ENCODE results near the gene NPL.

The NPL gene

DNA sequence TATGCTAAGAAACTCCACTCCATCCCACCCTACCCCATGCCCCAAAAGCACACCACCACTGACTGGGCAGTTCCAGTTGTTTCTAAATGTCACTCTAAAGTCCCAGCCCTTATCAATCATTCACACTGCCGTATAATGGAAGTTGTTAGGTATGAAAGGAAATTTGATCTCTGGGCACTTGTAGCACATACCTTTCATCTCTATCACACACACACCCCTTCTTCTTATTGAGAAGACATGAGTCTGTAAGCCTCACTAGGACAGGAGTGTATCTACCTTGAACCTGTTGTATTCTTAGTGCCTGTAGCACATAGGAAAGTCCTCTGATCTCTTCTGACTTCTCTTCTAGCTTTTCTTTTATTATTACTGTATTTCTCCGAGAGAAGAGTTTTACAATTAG, 27.3 kb downstream of the NPL start:
- H3K4me3 ChIP-seq (ENCODE audit: low read length, poor library complexity, severe bottlenecking), result no peak overlapping the region
- H3K9ac ChIP-seq (ENCODE audit: low read depth, low read length, poor library complexity, severe bottlenecking), result no peak overlapping the region
- H2AFZ ChIP-seq (ENCODE audit: low read length), result no peak overlapping the region
- TF ChIP-seq CTCF (conservative IDR thresholded peaks at IDR 0.05; ENCODE audit: low read length) (no peak), EZH2phosphoT487 (IDR thresholded peaks at IDR 0.05; ENCODE audit: borderline replicate concordance) (no peak)
- H3K4me2 ChIP-seq (ENCODE audit: low read depth, low read length, poor library complexity, severe bottlenecking), result no peak overlapping the region
- no peaks in the 10 kb centered on the region for H3K79me2 ChIP-seq (ENCODE audit: insufficient read depth, low read length)
- no peaks in the 10 kb centered on the region for H3K36me3 ChIP-seq (ENCODE audit: insufficient read depth, low read length)
- H3K4me1 ChIP-seq (ENCODE audit: insufficient read depth, low read length, poor library complexity, severe bottlenecking), result no peaks in the 10 kb centered on the region
- H3F3A ChIP-seq (ENCODE audit: low read depth), result no peaks in the 10 kb centered on the region
- no peaks in the 10 kb centered on the region for H3K27me3 ChIP-seq (ENCODE audit: insufficient read depth, low read length, poor library complexity, severe bottlenecking)
- no peaks in the 10 kb centered on the region for H4K20me1 ChIP-seq (ENCODE audit: insufficient read depth, low read length, poor library complexity, severe bottlenecking)
- no peaks in the 10 kb centered on the region for H3K9me3 ChIP-seq (ENCODE audit: insufficient read depth, low read depth, low read length)
- no peaks in the 10 kb centered on the region for H3K9me2 ChIP-seq (replicated peaks; ENCODE audit: low read depth, low read length)

DNA sequence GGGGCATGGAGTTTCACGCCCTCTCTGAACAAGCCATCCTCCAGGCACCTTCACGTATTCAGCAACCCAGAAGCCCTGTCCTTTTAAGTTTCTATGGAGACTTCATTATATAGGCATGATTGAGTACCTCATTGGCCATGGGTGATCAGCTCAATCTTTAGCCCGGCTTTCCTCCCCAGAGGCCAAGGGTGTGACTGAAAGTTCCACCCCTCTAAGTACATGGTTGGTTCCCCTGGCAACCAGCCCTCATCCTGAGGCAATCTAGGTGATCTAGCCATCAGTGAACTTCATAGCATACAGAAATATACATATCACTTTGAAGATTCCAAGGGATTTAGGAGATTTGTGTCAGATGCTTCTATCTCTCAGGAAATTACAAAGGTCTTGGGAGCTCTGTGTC, 28.2 kb downstream of the NPL start:
- no peaks in the 10 kb centered on the region for H4K20me1 ChIP-seq (ENCODE audit: insufficient read depth, low read length, poor library complexity, severe bottlenecking)
- H2AFZ ChIP-seq (ENCODE audit: low read length), result no peak overlapping the region
- H3K4me2 ChIP-seq (ENCODE audit: low read depth, low read length, poor library complexity, severe bottlenecking), result no peak overlapping the region
- H3K79me2 ChIP-seq (ENCODE audit: insufficient read depth, low read length), result no peaks in the 10 kb centered on the region
- no peak for TF ChIP-seq CTCF (conservative IDR thresholded peaks at IDR 0.05; ENCODE audit: low read length)
- no peak for TF ChIP-seq EZH2phosphoT487 (IDR thresholded peaks at IDR 0.05; ENCODE audit: borderline replicate concordance)
- H3K4me3 ChIP-seq (ENCODE audit: low read length, poor library complexity, severe bottlenecking), result no peak overlapping the region
- H3F3A ChIP-seq (ENCODE audit: low read depth), result no peaks in the 10 kb centered on the region
- H3K27me3 ChIP-seq (ENCODE audit: insufficient read depth, low read length, poor library complexity, severe bottlenecking), result no peaks in the 10 kb centered on the region
- H3K4me1 ChIP-seq (ENCODE audit: insufficient read depth, low read length, poor library complexity, severe bottlenecking), result no peaks in the 10 kb centered on the region
- H3K9me3 ChIP-seq (ENCODE audit: insufficient read depth, low read depth, low read length), result no peaks in the 10 kb centered on the region
- H3K9me2 ChIP-seq (replicated peaks; ENCODE audit: low read depth, low read length), result no peaks in the 10 kb centered on the region
- H3K36me3 ChIP-seq (ENCODE audit: insufficient read depth, low read length), result no peaks in the 10 kb centered on the region
- H3K9ac ChIP-seq (ENCODE audit: low read depth, low read length, poor library complexity, severe bottlenecking), result no peak overlapping the region

- Histone ChIP-seq H3K79me2 (ENCODE audit: insufficient read depth, low read length) (no peaks in the 10 kb centered on the region), H3K9me2 (replicated peaks; ENCODE audit: low read depth, low read length) (no peaks in the 10 kb centered on the region), H3K36me3 (ENCODE audit: insufficient read depth, low read length) (no peaks in the 10 kb centered on the region), H3K4me3 (ENCODE audit: low read length, poor library complexity, severe bottlenecking) (no peak overlapping the region), H3K9me3 (ENCODE audit: insufficient read depth, low read depth, low read length) (no peaks in the 10 kb centered on the region), H3K27me3 (ENCODE audit: insufficient read depth, low read length, poor library complexity, severe bottlenecking) (no peaks in the 10 kb centered on the region), H4K20me1 (ENCODE audit: insufficient read depth, low read length, poor library complexity, severe bottlenecking) (no peaks in the 10 kb centered on the region), H3K4me1 (ENCODE audit: insufficient read depth, low read length, poor library complexity, severe bottlenecking) (no peaks in the 10 kb centered on the region), H3F3A (ENCODE audit: low read depth) (no peaks in the 10 kb centered on the region), H3K9ac (ENCODE audit: low read depth, low read length, poor library complexity, severe bottlenecking) (no peak overlapping the region), H3K4me2 (ENCODE audit: low read depth, low read length, poor library complexity, severe bottlenecking) (no peak overlapping the region), H2AFZ (ENCODE audit: low read length) (no peak overlapping the region)
- TF ChIP-seq EZH2phosphoT487 (IDR thresholded peaks at IDR 0.05; ENCODE audit: borderline replicate concordance), result no peak
- no peak for TF ChIP-seq CTCF (conservative IDR thresholded peaks at IDR 0.05; ENCODE audit: low read length)
Measured at GRCh38 chr1:182823220-182823619, 33.6 kb downstream of the NPL start.
